HG03095 (cell line): ENCODE data around the gene PIGL.
"Not testable (repeated sequence)": the region's sequence is repeated elsewhere in the genome, so short reads cannot be mapped to it uniquely, and the experiment has no call there.

Source experiments
- ATAC-seq: cut with Tn5 transposase; IDR thresholded peaks from one replicate; pipeline ENCODE4 v1.9.1; 2021; ENCODE audit warnings: moderate library complexity; ENCODE audit not compliant: unreplicated experiment

Gene PIGL

DNA sequence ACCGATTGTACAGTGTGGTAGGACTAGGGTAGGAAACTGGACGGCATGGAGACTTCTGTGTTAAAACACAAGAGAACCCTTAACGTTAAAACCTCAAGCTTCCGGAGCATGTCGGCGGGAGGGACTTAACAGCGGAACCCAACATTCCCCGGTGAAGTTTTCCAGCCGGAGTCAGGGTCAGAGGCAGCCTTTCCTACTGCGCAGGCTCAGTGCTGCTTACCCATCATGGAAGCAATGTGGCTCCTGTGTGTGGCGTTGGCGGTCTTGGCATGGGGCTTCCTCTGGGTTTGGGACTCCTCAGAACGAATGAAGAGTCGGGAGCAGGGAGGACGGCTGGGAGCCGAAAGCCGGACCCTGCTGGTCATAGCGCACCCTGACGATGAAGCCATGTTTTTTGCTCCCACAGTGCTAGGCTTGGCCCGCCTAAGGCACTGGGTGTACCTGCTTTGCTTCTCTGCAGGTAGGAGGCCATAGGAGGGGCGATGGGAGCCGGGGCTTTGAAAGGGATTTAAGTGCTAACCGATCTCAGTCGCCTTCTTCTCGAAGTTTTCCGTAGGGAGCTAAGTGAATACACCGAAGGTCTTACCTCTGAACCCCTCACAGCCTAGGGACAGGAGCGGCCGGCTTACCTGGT, at the start of gene PIGL:
PIGL (plus strand) TSS at position 209 of the 634 bp plus-strand sequence; CDS start at position 226, 17 bp downstream.
- peak; percentile 32 for ATAC-seq

DNA sequence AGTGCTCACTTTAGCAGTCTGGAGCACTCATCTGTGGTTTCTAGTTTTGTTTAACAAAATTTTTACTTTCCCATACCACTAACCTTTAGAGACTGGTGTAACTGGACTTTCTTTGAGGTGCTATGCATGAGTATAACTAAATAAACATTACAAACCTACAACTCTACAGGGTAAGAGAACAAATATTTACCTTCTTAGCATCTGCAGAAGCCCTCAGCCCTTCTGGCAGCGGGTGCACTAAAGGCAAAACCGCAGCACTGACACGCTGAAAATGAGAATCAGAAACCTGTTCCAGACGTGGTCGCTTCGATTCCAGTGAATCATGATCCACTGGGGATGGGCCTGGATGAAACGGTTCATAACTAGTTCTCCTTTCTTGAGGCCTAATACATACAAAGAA, 45.4 kb upstream of the PIGL start:
- ATAC-seq, result no peak

DNA sequence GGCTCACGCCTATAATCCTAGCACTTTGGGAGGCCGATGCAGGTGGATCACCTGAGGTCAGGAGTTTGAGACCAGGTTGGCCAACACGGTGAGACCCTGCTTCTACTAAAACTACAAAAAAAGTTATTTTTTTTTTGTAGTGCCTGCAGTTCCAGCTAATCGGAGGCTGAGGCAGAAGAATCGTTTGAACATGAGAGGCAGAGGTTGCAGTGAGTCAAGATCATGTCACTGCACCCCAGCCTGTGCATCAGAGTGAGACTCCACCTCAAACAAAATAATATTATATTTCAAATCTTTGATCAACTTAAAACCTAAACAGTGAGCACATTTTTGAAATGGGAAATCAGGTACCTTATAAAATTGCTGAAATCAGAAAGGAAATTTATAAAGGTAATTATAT, 38.2 kb upstream of the PIGL start:
- ATAC-seq, result no peak

DNA sequence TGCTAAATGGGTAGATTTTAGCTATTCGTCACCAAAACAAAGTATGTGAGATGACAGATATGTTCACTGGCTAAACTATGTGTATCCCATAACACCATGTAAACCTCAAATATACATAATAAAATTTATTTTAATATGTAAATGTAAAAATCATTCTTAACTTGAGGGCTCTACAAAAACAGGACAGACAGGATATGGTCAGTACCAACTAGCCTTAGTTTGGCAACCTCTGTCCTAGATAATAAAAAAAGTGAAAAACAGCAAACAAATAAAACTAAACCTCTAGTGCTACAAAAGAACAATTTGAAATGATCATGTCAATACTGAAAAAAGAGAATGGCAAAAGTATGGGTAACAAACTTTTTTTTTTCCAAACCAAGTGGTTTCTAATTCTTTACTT, 35.4 kb upstream of the PIGL start:
- no peak for ATAC-seq

DNA sequence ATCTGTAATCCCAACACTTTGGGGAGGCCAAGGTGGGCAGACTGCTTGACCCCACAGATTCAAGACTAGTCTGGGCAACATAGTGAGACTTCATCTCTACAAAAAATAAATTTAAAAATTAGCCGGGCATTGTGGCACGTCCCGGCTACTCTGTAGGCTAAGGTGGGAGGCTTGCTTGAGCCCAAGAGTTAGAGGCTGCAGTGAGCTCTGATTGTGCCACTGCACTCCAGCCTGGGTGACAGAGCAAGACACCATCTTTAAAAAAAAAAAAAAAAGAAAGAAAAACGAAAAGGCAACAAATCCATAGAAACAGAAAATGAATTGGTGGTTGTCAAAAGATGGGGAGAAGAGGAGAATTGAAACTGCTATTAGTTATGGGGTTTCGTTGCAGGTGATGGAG, 29.4 kb upstream of the PIGL start:
- ATAC-seq, result no peak

DNA sequence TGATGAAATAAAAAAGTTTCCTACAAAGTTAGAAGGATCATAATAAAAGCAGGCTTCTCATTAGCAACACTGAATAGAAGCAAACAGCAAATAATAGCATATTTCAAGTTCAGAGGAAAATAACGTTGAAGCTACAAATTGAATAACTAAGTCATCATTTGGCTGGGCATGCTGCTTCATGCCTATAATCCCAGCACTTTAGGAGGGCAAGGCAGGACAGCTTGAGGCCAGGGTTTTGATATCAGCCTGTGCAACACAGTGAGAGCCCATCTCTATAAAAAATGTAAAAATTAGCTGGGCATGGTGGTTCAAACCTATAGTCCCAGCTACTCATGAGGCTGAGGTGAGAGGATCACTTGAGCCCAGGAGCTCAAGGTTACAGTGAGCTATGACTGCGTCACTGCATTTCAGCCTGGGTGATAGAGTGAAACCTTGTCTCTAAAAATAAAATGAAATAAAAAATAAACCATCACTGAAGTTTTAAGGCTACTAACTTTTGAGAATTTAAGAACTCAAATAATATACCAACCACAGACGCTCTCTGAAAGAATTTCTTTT, 27.1 kb upstream of the PIGL start:
- no peak for ATAC-seq

DNA sequence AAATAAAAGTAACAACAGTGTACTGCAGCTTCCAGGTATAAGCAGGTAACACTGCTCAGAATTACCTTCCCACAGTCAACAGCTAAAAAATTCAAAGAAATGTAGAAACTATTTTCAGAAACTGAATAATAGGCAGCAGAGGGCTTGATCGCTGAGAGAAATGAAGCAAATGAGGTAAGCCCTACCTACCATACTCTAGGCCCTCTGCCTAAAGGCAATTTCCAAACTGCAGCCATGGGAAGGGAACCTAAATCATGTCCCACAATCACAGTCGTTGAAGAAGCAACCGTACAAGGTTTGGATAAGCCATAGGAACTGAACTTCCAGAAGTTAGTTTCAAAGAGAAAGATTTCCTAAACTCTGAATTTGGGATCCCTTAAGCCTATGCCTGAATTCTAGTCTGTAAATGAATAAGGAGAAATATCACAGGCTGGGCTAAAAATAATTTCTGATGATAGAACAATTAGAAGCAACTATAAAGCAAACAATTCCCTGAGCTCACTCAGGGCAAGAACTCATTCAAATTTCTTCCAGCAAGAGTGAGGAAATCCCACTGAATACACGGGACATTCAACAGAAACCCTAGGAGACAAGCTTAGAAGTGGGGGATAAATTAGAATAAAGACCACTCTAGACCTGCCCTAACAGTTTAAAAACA, 26.2 kb upstream of the PIGL start:
- ATAC-seq, result no peak

DNA sequence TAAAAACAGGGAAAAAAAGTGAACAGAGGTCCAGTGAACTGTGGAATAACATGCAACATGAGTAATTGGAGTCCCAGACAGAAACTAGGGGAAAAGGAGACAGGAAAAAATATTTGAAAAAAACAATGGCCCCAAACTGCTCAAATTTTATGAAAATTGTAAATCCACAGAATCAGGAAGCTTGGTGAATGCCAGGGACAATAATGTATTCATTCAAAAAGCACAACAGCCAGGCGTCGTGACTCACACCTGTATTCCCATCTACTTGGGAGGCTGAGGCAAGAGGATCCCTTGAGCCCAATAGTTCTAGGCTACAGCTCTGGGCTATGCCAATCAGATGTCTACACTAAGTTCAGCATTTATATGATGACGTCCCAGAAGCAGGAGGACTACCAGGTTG, 25.4 kb upstream of the PIGL start:
- no peak for ATAC-seq

DNA sequence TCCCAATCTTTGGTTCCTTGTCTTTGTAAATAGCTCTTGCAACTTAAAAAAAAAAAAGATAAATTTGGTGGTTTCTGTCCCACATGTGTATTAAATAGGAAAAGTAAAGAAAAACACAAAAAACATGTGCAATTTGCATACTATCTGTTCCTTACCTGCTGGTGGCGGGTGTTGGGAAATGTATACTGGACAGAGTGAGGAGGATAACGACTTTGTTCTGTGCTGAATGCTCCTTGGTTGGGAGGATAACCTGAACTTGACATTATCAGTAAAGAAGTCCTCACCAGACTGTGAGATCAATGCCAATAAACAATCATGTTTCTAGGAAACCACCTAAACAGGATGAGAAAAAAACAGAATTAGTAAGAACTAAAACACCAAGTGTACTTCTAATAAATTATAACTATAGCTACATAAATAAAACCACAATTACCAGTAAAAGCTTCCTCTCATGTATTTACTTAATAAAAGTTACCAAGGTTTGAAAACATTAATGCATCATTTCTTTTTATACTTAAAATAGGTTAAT, 22.6 kb upstream of the PIGL start:
- ATAC-seq, result not testable (repeated sequence)

DNA sequence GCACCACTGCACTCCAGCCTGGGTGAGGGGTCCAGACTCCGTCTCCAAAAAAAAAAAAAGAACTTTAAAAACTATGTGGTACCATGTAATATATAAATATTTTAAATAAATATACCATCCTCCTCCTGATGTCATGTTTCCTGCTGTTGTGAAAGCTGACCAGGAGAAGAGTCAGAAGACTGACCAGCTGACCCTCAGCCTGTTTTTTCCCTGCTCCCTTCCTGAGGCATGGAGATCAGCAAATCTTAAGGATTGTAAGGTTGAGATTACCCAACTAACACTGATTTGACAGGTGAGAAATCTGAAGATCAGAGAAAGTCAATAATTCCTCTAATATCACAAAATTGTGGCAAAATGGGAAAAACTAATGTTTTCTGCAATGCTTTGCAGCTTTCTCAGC, 19.7 kb upstream of the PIGL start:
- no peak for ATAC-seq

DNA sequence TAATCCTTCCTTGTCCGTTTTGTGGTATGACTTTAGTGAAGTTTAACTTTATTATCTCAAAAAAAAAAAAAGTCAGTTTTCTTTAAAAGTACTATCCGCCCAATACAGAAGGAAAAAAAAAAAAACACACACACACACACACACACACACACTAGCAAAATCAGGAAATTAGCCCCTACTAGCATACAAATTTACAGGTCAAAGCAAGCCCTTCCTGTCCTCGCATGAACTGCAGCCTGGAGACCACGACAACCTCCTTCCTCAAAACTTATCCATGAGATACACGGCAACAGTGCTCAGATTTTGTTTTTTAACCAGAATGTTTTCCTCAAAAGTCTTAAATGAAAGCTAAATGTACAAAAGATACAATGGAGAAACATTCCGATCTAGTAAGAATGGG, 17.9 kb upstream of the PIGL start:
- ATAC-seq, result no peak

DNA sequence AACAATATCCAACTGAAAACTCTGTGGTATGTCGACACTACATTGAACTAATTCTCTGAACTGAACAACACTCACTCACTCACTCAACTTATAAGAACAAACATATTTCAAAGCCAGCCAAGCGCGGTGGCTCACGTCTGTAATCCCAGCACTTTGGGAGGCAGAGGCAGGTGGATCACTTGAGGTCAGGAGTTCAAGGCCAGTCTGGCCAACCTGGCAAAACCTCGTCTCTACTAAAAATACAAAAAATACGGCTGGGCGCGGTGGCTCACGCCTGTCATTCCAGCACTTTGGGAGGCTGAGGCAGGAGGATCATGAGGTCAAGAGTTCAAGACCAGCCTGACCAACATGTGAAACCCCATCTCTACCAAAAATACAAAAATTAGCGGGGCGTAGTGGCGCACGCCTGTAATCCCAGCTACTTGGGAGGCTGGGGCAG, 15.3 kb upstream of the PIGL start:
- not testable (repeated sequence) for ATAC-seq

DNA sequence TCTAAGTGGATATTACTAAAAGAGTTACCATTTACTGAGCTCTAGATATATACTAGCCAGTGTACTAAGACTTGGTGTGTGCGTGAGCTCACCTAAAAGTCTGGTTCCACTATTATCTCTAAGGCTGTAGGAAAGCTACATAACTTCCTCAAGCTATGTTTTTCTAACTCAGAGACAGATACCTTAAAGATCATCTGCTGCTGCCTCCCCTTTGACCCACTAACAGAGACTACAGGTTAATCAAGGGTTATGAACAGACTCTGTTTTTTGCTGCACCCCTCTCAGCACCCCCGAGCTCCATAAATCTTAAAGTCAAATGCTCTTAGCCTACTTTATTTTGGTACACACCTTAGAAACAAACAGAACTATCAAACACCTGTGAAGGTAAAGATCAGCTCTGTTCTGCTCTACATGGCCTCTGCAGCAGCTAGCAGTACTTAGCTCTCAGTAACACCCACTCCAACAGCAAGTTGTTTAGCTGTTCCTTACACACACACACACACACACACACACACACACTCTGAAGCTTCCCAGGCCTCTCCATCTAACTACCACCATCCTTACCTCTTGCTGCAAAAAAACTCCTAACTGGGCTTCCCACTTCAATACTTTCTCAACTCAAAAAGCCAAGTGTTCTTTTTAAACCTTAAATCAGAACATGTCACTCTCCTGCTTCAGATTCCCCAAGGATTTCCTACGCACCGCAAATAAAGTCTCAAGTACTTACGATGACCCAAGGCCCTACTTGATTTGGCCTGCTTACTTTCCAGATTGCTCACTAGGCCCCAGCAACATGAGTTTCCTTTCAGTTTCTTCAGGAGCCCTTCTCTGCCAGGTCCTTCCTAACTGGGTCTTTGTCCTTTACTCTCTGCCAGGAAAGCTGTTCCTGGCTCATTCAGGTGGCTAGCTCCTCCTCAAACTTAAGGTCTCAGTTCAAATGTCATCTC, 14.2 kb upstream of the PIGL start:
- ATAC-seq, result not testable (repeated sequence)

DNA sequence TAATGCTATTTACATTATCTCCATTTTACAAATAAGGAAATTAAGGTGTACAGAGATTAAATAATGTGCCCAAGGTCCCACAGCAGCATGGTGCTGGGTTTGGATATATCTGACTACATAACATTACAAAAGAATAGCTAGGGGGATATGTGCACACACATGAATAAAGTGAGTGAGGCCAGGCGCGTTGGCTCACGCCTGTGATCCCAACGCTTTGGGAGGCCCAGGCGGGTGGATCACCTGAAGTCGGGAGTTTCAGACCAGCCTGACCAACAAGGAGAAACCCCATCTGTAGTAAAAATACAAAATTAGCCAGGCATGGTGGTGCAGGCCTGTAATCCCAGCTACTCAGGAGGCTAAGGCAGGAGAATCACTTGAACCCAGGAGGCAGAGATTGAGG, 12.2 kb upstream of the PIGL start:
- ATAC-seq, result not testable (repeated sequence)

DNA sequence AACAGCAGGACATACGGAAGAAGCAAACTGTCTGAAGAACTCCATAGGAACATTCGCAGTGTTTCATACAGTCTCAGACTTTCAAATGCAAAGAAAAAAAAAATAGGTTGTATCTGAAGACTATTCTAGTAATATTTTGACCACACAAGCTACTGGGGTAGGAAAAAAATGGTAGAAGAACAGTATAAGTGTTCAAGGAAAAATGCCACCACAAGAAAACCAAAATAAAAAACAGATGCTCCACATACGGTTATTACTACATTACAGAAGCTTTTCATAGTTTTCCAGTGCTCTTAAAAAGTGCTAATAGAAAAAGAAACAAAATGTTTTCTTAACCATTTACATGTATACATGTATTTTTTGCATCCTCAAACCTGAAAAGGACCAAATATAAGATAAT, 5.4 kb upstream of the PIGL start:
- no peak for ATAC-seq

DNA sequence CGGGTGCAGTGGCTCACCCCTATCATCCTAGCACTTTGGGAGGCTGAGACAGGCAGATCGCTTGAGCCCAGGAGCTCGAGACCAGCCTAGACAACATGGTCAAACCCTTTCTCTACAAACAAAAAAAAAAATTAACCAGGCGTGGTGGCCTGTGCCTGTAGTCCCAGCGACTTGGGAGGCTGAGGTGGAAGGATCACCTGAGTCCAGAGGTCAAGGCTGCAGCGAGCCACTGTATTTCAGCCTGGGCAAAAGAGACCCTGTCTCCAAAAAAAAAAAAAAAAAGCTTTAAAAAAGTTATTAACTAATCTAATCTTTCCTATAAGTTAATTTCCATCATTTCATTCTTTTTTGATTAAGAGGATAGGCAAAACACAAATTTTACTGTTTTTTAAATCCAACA, 4.2 kb upstream of the PIGL start:
- ATAC-seq, result no peak

DNA sequence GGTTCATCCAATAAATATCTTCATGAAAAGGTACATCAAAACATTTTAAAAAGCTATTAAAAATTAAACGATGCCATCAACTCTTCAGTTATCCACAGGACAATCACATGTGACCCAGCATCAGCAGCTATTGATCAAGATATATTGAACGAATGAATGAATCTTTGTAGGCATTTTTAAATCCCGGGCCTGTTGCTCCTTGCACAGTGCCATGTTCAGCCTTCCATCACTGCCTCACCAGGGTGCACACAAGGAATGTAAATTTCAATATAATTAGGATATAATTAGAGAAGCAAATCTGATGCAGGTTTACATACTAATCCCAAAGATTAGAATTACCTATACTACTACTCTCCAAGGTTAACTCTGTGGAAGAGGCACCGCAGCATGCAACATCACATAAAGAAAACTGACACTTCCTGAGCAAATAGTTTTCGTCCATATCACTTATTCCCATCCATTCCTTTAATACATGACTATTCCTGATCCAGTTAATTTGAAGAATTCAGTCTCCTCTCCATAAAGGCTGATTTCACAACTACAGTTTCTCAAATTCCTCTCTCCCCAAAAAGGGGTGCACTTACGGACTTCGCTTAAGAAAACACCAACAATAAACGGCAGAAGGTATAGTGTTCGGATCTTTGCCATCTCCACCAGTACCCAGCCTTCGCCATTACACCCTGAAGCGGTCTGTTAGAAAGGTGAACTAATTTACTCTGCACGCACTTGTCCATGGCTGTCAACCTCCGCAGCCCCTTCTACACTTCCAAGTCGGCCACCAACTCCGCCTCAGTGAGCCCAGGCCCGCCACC, 2.6 kb upstream of the PIGL start:
- no peak for ATAC-seq

DNA sequence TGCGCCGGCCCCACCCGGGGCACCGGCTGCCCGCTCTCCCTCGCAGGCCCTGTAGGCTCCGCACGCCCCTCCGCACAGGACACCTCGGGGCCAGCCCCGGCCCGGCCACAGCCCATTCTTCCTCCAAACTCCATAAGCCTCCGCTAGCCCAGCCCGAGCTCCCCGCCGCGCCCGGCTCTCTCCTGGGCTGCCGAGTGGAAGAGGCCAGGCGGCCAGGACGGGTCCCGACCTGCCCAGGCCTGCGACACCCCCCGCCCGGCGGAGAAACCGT, 2.1 kb upstream of the PIGL start:
- peak; percentile 30 for ATAC-seq

DNA sequence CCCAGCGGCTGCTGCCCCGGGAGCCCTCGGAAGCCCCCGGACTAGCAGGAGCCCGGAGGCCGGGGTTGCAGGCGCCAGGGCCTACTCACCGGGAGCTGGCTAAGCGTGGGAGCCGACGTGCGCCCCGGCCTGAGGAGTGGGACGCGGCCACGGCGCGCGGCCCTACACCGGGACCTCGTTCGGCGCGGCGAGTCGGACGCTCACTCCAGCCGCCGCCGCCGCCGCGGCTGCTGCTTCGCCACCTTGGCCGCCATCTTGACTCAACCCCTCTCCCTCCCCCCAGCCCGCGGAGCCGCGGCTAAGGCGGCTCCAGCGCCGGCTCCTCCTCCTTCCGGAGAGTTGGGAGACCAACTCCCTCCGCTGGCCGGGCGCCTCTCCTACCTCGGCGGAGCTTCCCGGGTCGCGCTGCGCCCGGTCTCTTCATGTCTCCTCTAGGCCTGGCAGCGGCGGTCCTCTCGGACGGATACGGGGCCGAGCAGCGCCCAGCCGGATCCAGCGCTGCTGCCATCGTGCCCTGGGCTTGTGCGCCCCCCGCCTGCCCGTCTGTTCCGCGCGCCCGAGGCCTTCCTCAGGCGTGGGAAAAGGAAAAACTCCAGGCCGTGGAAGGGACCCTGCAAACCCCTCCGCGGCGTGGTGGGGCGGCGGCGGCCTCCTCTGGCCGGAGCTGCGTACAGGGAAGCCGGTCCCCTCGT, 1.6 kb upstream of the PIGL start, which contains the start of gene NCOR1:
NCOR1 (minus strand) TSS at position 262 of the 692 bp plus-strand sequence. CDS start 20,965 bp downstream, outside the sequence.
- ATAC-seq, result peak; percentile 68

DNA sequence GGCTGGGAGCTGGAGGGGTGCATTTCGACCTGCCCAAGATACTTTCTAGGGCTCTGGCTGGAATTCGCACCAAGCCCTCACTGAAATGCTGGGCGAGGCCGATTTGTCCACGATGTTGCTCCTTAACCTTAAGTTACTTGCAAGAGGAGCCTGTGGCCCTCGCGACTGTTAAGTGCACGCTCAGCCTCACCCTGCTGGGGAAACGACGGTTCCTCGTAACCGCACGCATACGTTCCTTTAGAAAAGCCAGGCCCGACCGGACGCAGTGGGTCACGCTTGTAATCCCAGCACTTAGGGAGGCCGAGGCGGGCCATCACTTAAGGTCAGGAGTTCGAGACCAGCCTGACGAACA, 1.1 kb upstream of the PIGL start:
- ATAC-seq, result peak; percentile 5
